ENCODE measurements around the gene CTSA. TPM values are rescaled to one million over a fixed set of nuclear protein-coding genes. Genes with fewer than 3 reads are reported as not detected.

Gene CTSA
- total RNA-seq, 1 experiment from 2014 or later = 27.9 TPM

- no peak for DNase-seq
- no peaks in the 10 kb centered on the region for H3K9me3 ChIP-seq
- H3K36me3 ChIP-seq = peaks cover 86% of the 10 kb centered on the region
- no peak overlapping the region for H3K4me3 ChIP-seq
- H3K27me3 ChIP-seq = no peaks in the 10 kb centered on the region
Observed at GRCh38 chr20:45904583-45905504, 13.7 kb downstream of the CTSA start.

DNA sequence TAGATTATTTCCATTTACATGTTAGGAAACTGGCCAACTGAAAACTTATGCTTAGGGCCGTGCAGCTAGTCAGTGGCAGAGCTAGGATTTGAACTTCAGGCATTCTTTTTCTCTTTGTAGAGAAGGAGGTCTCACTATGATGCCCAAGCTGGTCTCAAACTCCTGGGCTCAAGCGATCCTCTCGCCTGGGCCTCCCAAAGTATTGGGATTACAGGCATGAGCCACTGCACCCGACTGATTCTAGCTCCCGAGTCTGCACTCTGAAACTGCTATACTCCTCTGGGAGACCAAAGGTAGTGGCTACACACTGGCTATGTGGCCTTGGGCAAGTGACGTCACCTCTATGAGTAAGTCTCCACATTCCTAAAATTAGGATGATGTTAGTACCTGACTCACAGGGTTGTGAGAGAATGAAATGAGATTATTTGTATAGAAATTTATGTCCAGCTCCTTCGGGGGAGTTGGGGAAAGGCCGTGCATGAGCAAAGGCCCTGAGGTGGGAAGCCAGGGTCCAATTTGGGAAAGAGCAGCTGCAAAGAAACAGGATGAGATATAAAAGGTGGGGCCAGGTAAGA, 14.5 kb downstream of the CTSA start:
- DNase-seq = no peak
- H3K27me3 ChIP-seq = no peaks in the 10 kb centered on the region
- H3K36me3 ChIP-seq = peaks cover 88% of the 10 kb centered on the region
- no peak overlapping the region for H3K4me3 ChIP-seq
- no peaks in the 10 kb centered on the region for H3K9me3 ChIP-seq

GRCh38 chr20:45907219-45907948, 16.2 kb downstream of the CTSA start:
- Histone ChIP-seq H3K9me3 (no peaks in the 10 kb centered on the region), H3K4me3 (no peak overlapping the region), H3K27me3 (no peaks in the 10 kb centered on the region), H3K36me3 (peaks cover 71% of the 10 kb centered on the region)
- no peak for DNase-seq

DNA sequence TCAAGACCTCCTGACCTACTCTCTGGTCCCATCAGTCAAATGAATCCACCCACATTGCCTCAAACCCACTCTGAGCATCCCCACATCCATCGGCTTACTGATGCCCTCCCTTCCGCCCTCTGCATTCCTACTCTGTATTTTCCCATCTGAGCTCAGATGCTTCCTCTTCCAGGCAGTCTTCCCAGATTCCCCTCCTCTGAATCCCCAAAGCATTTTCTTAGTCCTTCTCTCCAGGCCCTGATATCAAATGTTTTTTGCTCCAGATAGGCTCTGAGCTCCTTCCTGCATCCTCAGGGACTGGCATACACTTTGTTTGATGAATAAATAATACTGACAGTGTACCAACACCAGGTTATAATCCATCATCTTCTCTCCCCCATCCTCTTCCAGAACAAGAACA, 16.9 kb downstream of the CTSA start:
- peaks cover 66% of the 10 kb centered on the region for H3K36me3 ChIP-seq
- H3K9me3 ChIP-seq = no peaks in the 10 kb centered on the region
- H3K4me3 ChIP-seq = no peak overlapping the region
- DNase-seq = no peak
- no peaks in the 10 kb centered on the region for H3K27me3 ChIP-seq

- H3K36me3 ChIP-seq = peaks cover 53% of the 10 kb centered on the region
- no peaks in the 10 kb centered on the region for H3K27me3 ChIP-seq
- H3K4me3 ChIP-seq = no peak overlapping the region
- DNase-seq = no peak
- no peaks in the 10 kb centered on the region for H3K9me3 ChIP-seq
Observed at GRCh38 chr20:45909336-45909808, 18.2 kb downstream of the CTSA start.

GRCh38 chr20:45909817-45910669, 18.9 kb downstream of the CTSA start:
- H3K4me3 ChIP-seq = peak overlapping the region; percentile 22
- no peaks in the 10 kb centered on the region for H3K9me3 ChIP-seq
- H3K36me3 ChIP-seq = peaks cover 48% of the 10 kb centered on the region
- no peaks in the 10 kb centered on the region for H3K27me3 ChIP-seq
- DNase-seq = no peak

- Histone ChIP-seq H3K36me3 (peaks cover 40% of the 10 kb centered on the region), H3K9me3 (no peaks in the 10 kb centered on the region), H3K27me3 (no peaks in the 10 kb centered on the region), H3K4me3 (peak overlapping the region; percentile 56)
- DNase-seq = peak; percentile 99
Observed at GRCh38 chr20:45910670-45911485, 19.7 kb downstream of the CTSA start.

DNA sequence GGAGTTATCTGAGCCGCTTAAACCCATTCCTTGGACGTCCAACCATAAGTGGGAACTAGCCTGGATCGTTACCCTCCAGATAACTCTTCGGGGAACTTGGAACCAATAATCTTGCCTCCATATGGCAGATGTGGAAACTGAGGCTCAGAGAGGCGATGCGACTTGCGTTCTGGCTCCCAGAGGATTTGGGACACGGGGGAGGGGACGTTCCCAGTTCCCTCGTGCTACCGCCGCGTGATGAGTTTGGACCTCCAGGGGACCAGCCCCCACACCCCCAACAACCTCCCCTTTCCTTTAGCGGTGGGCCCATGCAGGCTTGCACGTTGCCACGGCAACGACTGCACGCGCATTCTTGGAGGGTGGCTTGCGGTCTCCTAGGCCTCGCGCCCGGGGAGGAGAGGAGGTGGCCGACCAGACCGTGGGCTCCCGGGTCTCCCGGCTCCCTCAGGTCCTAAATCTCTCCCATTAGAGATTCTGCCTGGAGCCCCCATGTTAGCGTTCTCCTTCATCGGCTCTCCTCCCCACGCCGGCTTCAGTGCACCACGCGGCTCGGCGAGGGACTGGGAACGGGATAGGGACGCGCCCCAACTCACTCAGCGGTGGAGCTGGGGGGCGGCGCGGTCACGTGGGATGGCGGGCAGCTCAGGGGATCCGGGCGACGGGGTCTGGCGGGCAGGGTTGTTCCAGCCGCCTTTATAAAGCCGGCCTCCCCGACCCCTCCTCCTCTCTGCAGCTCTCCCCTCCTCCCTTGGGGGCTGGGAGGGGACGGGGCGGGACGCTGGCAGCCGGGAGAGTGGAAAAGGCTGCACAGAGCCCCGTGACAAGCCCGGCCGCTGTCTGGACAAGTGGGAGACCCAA, 20.6 kb downstream of the CTSA start, which contains the start of gene PLTP:
Gene PLTP, minus strand, starts transcription at position 670 of the 858 bp plus-strand sequence. CDS start 703 bp downstream, outside the sequence.
- peaks cover 34% of the 10 kb centered on the region for H3K36me3 ChIP-seq
- no peaks in the 10 kb centered on the region for H3K27me3 ChIP-seq
- no peaks in the 10 kb centered on the region for H3K9me3 ChIP-seq
- DNase-seq = peak; percentile 76
- H3K4me3 ChIP-seq = peak within 1 kb of the TSS; percentile 56

DNA sequence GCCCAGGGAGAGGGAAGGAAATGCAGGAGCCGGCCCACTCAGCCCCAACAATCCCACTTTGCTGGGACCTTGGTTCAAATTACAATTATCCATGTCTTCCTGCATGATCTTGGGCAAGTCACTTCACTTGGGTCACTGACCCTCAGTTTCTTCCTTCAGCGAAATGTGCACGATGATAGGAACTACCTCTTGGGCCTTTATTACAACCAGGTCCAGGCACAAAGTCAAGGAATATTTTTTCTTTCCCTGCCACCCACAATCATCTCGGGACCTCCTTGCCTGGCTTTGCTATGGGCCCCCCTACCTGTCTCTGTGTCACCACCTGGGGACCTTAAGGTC, 21.2 kb downstream of the CTSA start:
- Histone ChIP-seq H3K36me3 (peaks cover 32% of the 10 kb centered on the region), H3K9me3 (no peaks in the 10 kb centered on the region), H3K4me3 (peak overlapping the region; percentile 56), H3K27me3 (no peaks in the 10 kb centered on the region)
- DNase-seq = no peak

DNA sequence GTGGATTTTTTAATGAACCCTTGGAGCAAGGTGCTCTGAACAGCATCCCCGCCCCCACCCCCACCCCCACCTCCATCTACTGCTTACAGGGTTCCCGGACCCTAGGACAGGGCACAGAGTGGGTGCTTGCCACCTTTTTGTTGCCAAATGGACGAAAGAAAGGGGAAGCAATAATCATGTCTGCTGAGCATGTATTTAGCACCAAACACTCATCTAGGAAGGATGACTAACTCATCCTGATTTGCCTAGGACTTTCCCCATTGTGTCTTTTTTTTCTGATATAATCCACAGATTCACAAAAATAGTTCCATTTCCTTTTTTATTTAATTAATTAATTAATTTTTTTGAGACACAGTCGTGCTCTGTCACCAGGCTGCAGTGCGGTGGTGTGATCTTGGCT, 22.0 kb downstream of the CTSA start:
- no peak overlapping the region for H3K4me3 ChIP-seq
- H3K36me3 ChIP-seq = peaks cover 24% of the 10 kb centered on the region
- DNase-seq = no peak
- no peaks in the 10 kb centered on the region for H3K27me3 ChIP-seq
- H3K9me3 ChIP-seq = no peaks in the 10 kb centered on the region

DNA sequence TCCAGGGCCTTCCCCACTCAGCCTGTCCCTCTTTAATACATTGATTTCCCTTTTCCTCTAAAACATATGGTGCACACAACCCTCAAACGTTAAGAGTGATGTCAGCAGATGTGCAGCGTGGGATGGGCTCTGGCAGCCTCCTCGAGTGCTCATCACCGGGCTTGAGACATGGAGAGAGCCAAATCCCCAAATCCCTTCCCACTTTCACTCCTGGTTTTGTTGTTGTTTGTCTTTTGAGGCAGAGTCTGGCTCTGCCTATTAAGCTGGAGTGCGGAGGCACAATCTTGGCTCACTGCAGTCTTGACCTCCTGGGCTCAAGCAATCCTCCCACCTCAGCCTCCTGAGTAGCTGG, 26.6 kb downstream of the CTSA start:
- Histone ChIP-seq H3K36me3 (no peaks in the 10 kb centered on the region), H3K9me3 (no peaks in the 10 kb centered on the region), H3K27me3 (no peaks in the 10 kb centered on the region), H3K4me3 (no peak overlapping the region)
- peak; percentile 59 for DNase-seq

- DNase-seq = no peak
- H3K27me3 ChIP-seq = no peaks in the 10 kb centered on the region
- no peaks in the 10 kb centered on the region for H3K9me3 ChIP-seq
- H3K36me3 ChIP-seq = no peaks in the 10 kb centered on the region
- H3K4me3 ChIP-seq = no peak overlapping the region
Observed at GRCh38 chr20:45918182-45918737, 27.1 kb downstream of the CTSA start.

GRCh38 chr20:45918779-45919537, 27.8 kb downstream of the CTSA start:
- Histone ChIP-seq H3K9me3 (no peaks in the 10 kb centered on the region), H3K4me3 (no peak overlapping the region), H3K27me3 (no peaks in the 10 kb centered on the region), H3K36me3 (no peaks in the 10 kb centered on the region)
- no peak for DNase-seq

Data from MG63 (cell line).